Mesothelial cell of epicardium (in vitro differentiated cells): Measurements from ENCODE around the gene SINHCAF. TPM values are rescaled to one million over a fixed set of nuclear protein-coding genes. Genes with fewer than 3 reads are reported as not detected.

Experiments used
- DNase-seq, 2 experiments: peaks; one replicate each; pipeline ENCODE4 v3.0.0; 2021; ENCODE audit warnings: low spot score in 2 of 2; ENCODE audit not compliant: unreplicated experiment in 2 of 2
- H3K27ac Mint-ChIP-seq: 2 replicates; pipeline ENCODE4 v1.8.0; 2021; ENCODE audit warnings: mixed read lengths
- H3K27me3 Mint-ChIP-seq: 2 replicates; pipeline ENCODE4 v1.8.0; 2021; ENCODE audit warnings: low read depth, mixed read lengths
- H3K36me3 Mint-ChIP-seq: 2 replicates; pipeline ENCODE4 v1.8.0; 2021; ENCODE audit warnings: mixed read lengths
- H3K4me1 Mint-ChIP-seq: 2 replicates; pipeline ENCODE4 v1.8.0; 2021; ENCODE audit warnings: mixed read lengths
- H3K4me3 Mint-ChIP-seq: 2 replicates; pipeline ENCODE4 v1.8.0; 2021; ENCODE audit warnings: mild to moderate bottlenecking, moderate library complexity, mixed read lengths
- H3K9me3 Mint-ChIP-seq: 2 replicates; pipeline ENCODE4 v1.8.0; 2021; ENCODE audit warnings: mixed read lengths
- CTCF ChIP-seq: fragments of 200-600 bp; sonication (generic); IDR thresholded peaks from one replicate; pipeline ENCODE4 v1.5.0; 2021; ENCODE audit warnings: antibody characterized with exemption; ENCODE audit not compliant: unreplicated experiment
- total RNA-seq: library from RNA; stranded (reverse); gene quantifications from 3 replicates; pipeline ENCODE4 v1.2.1, GENCODE V29; 2021

The SINHCAF gene
- total RNA-seq, 1 donor from 2014 or later = 241 TPM

DNA sequence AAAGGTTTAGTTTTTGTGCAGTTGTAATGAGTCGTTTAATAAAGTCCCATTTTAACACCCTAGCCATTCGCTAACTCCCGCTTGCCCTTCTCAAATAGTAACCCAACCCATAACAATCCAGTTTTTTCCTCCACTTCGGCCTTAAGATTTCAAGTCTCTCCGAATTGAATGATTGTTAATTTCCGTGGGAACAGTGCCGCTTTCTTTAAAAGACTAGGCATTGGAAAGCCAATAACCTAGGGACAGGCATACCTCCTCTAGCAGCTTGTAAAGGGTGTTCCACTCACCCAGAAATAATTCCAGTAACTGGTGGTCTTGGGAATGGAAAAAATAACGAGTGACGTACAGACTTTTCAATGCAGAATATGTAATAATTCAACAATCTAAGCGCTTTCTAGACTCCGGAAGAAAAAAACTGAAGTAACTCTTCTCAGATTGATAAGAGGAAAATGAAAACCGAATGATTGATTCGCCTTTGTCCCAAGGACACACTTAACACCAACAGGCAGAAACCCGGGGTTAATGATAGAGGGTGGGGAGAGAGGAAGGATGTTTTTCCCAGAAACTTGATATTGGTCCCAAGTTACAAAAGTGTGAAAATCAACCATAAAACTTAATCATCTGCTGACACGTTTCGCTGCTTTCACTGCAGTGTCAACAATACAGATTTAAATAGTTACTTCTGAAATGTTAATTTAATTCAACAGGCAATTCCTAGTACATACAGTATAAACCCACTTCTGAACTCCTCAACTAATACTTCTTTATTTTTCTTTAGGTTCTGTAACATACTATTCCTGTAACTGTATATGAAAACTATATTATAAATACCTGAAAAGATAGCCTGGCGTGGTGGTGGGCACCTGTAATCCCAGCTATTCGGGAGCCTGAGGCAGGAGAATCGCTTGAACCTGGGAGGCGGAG is 1.0 kb upstream of the SINHCAF start:
- no peak for TF ChIP-seq CTCF
- Mint-ChIP-seq H3K27me3 (no peaks in the 10 kb centered on the region), H3K36me3 (no peaks in the 10 kb centered on the region), H3K9me3 (no peaks in the 10 kb centered on the region), H3K27ac (peak overlapping the region; percentile 100), H3K4me3 (peak overlapping the region; percentile 99), H3K4me1 (peaks cover 18% of the 10 kb centered on the region)
- DNase-seq = no peak

DNA sequence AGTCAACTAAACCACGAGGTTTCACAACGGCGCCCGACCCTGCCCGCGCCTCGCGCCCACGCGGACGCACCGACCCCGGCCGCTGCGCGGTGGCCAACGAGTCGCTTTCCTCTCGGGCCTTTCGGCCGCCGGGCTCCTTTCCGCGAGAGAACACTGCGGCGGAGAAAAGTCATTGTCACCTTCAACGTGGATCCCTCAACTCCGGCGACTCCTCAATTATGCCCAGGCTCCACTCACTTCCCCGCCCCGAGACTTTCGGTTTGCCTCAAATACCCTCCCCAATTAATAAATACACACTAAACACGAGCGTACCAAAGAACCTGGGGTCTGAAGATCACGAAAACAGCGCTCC is 450 bp downstream of the SINHCAF start:
- no peak for TF ChIP-seq CTCF
- Mint-ChIP-seq H3K4me3 (peak overlapping the region; percentile 99), H3K4me1 (peaks cover 33% of the 10 kb centered on the region), H3K36me3 (no peaks in the 10 kb centered on the region), H3K27me3 (no peaks in the 10 kb centered on the region), H3K27ac (peak overlapping the region; percentile 100), H3K9me3 (no peaks in the 10 kb centered on the region)
- DNase-seq = no peak

GRCh38 chr12:31324845-31325523 is 966 bp downstream of the SINHCAF start:
- H3K9me3 Mint-ChIP-seq = no peaks in the 10 kb centered on the region
- peaks cover 38% of the 10 kb centered on the region for H3K4me1 Mint-ChIP-seq

DNA sequence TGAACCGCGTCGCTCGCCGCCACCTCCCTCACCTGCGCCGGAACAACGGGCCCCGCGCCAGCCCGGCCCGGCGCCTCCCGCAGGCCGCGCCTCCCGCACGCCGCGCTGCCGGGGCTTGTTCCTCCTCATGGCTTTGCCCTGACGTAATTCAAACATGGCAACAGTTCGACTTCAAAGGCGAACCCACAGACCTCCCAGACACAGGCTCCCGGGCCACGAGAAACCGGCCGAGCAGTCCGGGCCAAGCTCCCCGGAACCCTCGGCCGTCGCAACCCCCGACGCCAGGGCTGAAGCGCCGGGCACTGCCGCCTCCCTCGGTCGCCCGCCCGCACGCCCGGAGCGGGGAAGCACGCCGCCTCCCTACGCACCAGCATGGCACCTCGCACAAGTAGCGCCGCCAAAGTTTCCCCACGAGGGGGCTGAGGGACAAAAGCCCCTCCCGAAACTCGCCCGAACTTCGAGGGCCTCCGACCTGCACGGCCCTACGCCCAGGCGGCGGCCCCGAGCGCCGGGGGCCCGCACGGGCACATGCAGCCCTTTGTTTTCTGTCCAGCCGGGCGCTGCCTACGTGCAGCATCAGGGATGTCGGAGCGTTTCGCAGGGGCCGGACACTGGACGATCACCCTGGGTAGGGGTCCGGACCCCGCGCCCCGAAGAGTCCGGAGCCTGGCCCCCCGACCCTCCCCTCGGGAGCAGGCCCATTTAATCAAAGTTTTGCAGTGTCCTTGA is 1.7 kb downstream of the SINHCAF start:
- DNase-seq = peak; percentile 51 to 77
- no peak for TF ChIP-seq CTCF
- Mint-ChIP-seq H3K9me3 (no peaks in the 10 kb centered on the region), H3K36me3 (no peaks in the 10 kb centered on the region), H3K4me1 (peaks cover 45% of the 10 kb centered on the region), H3K27ac (peak overlapping the region; percentile 100), H3K4me3 (peak overlapping the region; percentile 99), H3K27me3 (no peaks in the 10 kb centered on the region)

More at GRCh38 chr12:31324845-31325523, 966 bp downstream of the SINHCAF start:
- DNase-seq = peak in 1 of 2 experiments; percentile 54
- H3K27ac Mint-ChIP-seq = peak overlapping the region; percentile 100
- H3K4me3 Mint-ChIP-seq = peak overlapping the region; percentile 99
- no peaks in the 10 kb centered on the region for H3K36me3 Mint-ChIP-seq
- no peak for TF ChIP-seq CTCF
- no peaks in the 10 kb centered on the region for H3K27me3 Mint-ChIP-seq

- Mint-ChIP-seq H3K27ac (peak overlapping the region; percentile 98), H3K9me3 (no peaks in the 10 kb centered on the region), H3K4me3 (peak overlapping the region; percentile 99), H3K4me1 (peaks cover 52% of the 10 kb centered on the region), H3K36me3 (no peaks in the 10 kb centered on the region), H3K27me3 (no peaks in the 10 kb centered on the region)
- TF ChIP-seq CTCF = no peak
- no peak for DNase-seq
These were observed 2.4 kb downstream of the SINHCAF start for GRCh38 chr12:31323391-31324115.
